Measurements from ENCODE around the gene ZNF679. TPM values are rescaled to one million over a fixed set of nuclear protein-coding genes. Genes with fewer than 3 reads are reported as not detected.
"Not testable (repeated sequence)": the region's sequence is repeated elsewhere in the genome, so short reads cannot be mapped to it uniquely, and the experiment has no call there.

Gene ZNF679
- polyA plus RNA-seq (ENCODE audit: insufficient read length) = not detected

DNA sequence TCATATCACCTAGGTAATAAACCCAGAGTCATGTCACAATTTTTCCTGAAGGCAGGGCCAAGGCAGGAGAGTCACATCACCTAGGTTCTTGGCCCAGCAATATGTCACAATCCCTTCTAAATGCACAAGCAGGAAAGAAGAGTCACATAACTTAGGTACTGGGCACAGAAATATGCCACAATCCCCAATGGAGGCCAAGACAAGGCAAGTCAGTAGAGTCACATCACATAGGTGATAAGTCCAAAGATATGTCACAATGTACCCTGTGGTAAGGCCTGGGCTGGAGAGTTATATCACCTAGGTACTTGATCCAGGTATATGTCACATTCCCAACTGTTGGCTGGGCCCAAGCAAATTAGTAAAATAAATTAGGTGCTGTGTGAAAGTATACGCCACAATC, at the start of gene ZNF679:
TSS of gene ZNF679 (plus strand) at position 301 of the 400 bp plus-strand sequence. CDS start 20,644 bp downstream, outside the sequence.
- DNase-seq = not testable (repeated sequence)

DNA sequence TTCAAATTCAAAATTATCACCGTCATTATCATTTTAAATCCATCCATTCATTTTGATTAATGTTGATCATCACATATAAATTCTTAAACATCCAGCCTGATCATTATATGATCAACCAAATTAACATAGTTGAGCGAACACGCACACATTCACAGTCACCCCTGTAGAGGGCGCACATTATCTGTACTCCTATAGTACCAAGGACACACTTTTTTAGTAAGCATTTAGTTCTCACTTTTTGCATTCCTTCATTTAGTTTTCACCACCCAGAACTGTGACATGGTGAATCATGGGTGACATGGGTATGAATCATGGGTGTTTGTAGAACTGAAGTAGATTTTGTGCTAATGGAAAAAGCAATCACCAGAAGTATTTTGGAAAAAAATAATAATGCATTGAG, 47.3 kb upstream of the ZNF679 start:
- DNase-seq = no peak

DNA sequence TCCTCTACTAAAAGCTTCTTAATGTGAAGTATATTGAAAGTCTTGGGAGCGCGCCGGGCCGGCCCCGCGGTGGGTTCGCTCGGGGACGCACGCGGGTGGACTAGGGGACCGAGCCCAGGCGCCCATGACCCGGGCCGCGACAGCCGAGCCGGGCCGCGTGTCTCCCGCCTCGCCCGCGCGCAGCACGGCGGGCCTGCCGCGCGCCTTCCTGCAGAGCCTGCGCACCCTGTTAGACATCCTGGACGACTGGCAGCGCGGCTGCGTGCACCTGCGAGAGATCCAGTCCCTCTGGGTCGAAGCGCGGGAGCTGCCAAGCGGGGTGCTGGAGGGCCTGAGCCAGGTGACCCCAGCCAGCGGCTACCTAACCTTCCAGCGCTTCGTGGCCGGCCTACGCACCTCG, 46.7 kb upstream of the ZNF679 start:
- DNase-seq = no peak

DNA sequence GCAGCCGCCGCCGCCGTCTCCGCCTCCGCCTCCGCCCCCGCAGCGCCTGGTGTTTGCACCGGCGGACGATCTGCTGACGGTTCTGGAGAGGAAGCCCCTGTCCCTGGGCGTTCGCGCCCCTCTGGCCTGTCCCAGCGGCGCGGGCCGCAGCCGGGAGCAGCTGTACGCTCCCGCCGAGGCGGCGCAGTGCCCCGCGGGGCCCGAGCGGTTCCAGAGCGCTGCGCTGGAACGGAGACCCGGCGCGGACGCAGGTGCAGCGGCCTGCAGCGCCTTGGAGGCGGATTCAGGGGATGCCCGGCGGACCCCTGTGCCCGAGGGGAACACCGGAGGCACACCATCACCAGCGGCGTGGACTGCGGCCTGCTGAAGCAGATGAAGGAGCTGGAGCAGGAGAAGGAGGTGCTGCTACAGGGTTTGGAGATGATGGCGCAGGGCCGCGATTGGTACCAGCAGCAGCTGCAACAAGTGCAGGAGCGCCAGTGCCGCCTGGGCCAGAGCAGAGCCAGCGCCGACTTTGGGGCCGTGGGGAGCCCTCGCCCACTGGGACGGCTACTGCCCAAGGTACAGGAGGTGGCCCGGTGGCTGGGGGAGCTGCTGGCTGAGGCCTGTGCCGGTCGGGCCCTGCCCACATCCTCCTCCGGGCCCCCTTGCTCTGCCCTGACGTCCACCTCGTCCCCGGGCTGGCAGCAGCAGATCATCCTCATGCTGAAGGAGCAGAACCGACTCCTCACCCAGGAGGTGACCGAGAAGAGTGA, 46.1 kb upstream of the ZNF679 start:
- DNase-seq = no peak

GRCh38 chr7:64183126-64183742, 45.0 kb upstream of the ZNF679 start:
- DNase-seq = peak; percentile 0

DNA sequence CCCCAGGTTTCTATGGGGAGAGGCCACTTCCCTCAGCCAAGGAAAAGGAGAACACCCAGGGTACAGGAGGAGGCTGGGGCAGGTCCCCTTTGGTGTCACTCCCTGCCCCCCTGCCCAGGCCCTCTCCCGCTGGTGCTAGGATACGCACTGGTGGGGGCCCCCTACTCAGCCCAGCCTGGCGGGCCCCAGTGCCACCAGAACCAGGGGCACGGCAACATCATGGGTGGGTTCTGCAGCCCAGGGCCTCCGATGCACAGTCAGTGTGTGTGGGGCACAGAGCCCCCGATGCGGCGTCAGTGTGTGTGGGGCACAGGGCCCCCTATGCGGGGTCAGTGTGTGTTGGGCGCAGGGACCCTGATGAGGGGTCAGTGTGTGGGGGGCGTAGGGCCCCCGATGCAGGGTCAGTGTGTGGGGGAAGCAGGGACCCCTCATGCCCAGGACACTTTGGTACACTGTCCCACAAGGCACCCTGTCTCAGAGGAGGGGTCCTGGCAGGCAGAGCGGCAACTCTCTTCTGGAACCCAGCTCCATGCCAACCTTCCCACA, 44.4 kb upstream of the ZNF679 start:
- no peak for DNase-seq

- no peak for DNase-seq
These were observed 43.9 kb upstream of the ZNF679 start for GRCh38 chr7:64184376-64184775.

DNA sequence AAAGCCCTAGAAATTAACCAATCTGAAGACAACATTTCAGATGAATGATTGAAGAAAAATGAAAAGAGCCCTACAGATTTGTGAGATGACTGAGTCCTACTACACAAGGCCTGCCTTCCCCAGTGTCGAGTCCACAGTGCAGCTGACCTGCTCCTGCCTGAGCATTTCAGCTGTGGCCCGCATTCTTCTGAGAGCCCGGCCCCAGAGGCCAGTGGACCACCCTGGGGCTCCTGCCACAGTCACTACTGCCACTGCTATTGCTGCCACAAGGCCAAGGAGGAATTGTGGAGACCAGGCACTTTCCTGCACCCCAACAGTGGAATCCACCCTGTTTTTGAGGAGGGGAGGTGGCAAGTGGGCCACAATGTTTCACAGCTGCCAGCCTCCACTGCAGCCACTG, 40.9 kb upstream of the ZNF679 start:
- DNase-seq = no peak

GRCh38 chr7:64192148-64192704, 36.0 kb upstream of the ZNF679 start:
- DNase-seq = no peak

DNA sequence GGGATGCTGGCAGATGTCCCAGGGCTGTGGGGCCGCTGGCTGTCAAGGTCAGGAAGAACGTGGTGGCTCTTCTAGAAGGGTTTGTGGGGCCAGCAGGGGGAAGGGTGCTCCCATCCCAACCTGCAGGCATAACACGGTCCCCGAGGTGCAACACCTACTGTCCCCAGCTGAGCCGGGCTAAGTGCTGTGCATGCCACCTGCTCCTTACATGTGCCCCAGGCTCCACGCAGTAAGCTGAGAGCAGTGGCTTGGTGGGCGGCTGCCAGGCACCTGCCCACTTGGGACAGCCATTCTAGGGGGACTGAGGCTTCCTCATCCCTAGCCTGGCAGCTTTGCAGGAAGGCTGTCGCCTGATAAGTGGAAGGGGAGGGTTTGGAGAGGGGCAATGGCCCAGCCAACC, 35.5 kb upstream of the ZNF679 start:
- no peak for DNase-seq

- no peak for DNase-seq
These were observed 21.4 kb upstream of the ZNF679 start, which contains the start of gene ZNF735 for GRCh38 chr7:64206903-64207302. TSS of gene ZNF735 (plus strand) at chr7:64207203. CDS start at chr7:64207203, 0 bp downstream.

DNA sequence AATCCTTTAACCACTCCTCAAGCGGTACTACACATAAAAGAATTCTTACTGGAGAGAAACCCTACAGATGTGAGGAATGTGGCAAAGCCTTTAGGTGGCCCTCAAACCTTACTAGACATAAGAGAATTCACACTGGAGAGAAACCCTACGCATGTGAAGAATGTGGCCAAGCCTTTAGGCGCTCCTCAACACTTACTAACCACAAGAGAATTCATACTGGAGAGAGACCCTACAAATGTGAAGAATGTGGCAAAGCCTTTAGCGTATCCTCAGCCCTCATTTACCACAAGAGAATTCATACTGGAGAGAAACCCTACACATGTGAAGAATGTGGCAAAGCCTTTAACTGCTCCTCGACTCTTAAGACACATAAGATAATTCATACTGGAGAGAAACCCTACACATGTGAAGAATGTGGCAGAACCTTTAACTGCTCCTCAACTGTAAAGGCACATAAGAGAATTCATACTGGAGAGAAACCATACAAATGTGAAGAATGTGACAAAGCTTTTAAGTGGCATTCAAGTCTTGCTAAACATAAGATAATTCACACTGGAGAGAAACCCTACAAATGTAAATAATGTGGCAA, 8.5 kb upstream of the ZNF679 start:
- DNase-seq = not testable (repeated sequence)

- DNase-seq = no peak
These were observed 4.9 kb upstream of the ZNF679 start for GRCh38 chr7:64223366-64223765.

- no peak for DNase-seq
These were observed 38.2 kb downstream of the ZNF679 start for GRCh38 chr7:64266341-64266919.

GRCh38 chr7:64277630-64278029, 49.4 kb downstream of the ZNF679 start:
- no peak for DNase-seq

GRCh38 chr7:64294701-64295420, 66.6 kb downstream of the ZNF679 start:
- no peak for DNase-seq

DNA sequence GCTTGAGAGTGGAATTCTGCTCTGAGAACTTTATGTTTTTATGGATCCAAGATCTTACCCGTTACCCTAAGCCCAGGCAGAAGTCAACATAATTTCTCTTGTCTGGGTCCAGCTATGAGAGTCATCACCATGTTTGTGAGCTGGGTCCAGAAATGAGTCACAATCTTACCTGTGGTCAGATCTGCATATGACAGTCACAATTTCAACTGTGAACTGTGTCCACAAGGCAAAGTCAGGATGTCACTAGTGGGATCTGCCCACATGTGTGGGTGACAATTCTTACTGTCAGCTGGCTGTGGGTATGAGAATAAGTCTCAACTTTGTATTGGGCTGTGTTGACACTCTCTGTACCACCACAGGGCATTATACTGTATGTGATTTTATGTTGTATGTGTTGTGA, 69.1 kb downstream of the ZNF679 start:
- DNase-seq = not testable (repeated sequence)

DNA sequence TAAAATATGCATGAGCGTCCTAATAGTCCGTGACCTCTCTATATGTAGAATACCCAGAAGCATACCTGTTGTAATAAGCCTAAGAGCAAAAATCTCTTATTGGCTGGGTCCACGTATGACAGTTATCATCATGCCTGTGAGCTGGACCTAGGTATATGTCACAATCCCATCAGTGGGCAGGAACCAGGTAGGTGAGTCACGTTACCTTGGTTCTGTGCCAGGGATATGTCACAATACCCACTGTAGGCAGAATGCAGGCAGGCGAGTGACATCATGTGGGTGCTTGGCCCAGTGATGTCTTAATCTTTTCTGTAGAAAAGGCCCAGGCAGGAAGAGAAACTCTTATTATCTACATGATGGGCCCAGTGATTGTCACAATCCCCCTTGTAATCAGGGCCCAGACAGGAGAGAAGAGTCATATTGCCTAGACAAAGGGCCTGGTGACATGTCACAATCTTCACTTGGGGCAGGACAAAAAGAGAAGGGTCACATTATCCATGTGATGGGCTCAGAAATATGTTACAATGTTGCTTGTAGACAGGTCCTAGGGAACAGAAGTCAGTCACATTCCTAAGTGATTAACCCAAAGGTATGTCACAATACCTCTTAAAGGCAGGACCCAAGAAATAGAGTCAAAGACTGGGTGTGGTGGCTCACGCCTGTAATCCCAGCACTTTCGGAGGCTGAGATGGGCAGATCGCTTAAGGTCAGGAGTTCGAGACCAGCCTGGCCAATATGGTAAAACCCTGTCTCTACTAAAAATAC, 72.5 kb downstream of the ZNF679 start:
- DNase-seq = no peak

- DNase-seq = peak; percentile 88
These were observed 79.2 kb downstream of the ZNF679 start for GRCh38 chr7:64307254-64308015.

GRCh38 chr7:64308016-64308270, 79.7 kb downstream of the ZNF679 start:
- no peak for DNase-seq

DNA sequence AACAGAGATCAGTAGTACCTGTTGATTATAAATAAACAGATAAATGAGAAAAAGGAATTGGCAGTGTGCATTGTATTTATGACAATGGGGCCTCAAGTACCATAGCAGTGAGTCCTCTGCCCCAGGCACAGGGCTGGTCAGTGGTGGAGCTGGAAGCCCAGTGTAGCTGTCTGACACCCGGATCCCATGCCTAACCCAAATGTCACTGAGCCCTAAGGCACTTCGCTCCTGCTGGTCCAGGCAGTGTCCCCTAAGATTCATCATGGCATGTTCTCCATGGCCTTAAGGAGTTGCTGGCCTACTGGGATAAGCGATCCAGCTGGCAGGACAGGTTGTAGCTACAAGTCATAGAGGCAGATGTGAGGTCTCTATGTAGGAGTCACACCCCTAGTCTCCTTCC, 82.2 kb downstream of the ZNF679 start:
- DNase-seq = no peak
